Right renal cortex interstitium (tissue), 3 donors: ENCODE data around the gene CUL9. TPM values are rescaled to one million over a fixed set of nuclear protein-coding genes. Genes with fewer than 3 reads are reported as not detected.

Experiments
- DNase-seq, 3 donors: peaks; one replicate each; pipeline ENCODE4 v3.0.0-alpha.2; 2013; ENCODE audit warnings: low read depth in 3 of 3, low spot score in 2 of 3
- polyA plus RNA-seq, 3 donors: library from polyadenylated mRNA; unstranded; fragments of 120-200 nt; gene quantifications; one replicate each; pipeline ENCODE4 v1.2.1, GENCODE V29; 2013; ENCODE audit not compliant: insufficient read length in 3 of 3

CUL9 gene
- polyA plus RNA-seq, 3 donors, result 26.5 to 29.5 (median 28.6) TPM

DNA sequence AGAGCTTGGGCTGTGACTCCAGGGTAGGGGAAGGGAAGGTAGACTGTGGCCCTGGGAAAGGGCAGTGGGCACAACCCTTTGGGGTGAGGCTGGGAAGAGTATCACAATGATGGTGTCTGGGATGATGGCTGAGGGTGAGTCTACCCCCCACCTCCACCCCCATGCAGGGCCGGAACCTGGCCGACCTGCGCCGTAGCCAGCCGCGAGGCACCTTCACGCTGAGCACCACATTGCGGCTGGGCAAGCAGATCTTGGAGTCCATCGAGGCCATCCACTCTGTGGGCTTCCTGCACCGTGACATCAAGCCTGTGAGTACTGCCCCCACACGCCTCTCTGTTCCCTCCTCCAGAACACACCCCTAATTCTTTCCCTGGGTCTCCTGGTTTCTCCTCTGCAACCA is 71.4 kb downstream of the CUL9 start:
- DNase-seq, result no peak

DNA sequence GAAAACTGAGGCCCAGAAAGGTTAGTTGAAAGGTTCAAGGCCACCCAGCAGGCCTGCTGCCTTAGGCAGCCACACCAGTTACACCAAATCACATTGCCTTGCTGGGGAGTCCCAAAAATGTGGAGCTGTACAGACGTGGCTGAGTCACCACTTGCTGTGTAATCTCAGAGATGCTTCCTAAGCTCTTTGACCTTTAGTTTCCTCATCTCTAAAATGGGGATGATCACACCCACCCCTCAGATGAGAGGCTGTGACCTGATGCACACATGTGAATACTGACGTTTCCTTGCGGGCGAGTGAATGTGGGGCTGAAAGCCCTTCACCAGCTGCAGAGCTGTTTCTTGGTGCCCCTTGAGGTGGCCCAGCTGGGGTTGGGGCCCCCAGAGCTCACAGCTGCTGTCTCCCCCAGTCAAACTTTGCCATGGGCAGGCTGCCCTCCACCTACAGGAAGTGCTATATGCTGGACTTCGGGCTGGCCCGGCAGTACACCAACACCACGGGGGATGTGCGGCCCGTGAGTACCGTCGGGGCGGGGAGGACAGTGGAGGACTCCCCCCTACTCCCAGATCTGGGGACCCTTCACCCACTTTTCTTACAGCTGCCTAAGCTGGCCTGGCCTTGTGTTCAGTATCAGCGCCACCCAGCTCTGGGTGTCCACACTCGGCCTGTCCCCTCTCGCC is 72.3 kb downstream of the CUL9 start:
- no peak for DNase-seq

DNA sequence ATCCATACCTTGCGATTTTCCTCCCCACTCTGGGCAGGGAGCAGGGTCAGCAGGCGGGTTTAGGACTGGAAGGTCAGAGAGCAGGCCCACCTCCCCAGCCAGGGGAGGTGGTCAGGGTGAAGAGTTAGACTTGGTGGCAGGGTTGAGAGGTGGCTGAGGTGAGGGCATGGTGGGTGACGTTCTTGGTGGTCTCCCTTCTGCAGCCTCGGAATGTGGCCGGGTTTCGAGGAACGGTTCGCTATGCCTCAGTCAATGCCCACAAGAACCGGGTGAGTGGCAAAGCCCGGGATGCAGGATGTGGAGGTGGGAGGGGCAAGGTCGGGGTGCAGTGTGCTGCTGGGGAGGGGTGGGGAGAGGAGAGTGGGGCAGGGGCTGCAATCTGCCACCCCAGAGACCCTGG is 72.8 kb downstream of the CUL9 start:
- no peak for DNase-seq

DNA sequence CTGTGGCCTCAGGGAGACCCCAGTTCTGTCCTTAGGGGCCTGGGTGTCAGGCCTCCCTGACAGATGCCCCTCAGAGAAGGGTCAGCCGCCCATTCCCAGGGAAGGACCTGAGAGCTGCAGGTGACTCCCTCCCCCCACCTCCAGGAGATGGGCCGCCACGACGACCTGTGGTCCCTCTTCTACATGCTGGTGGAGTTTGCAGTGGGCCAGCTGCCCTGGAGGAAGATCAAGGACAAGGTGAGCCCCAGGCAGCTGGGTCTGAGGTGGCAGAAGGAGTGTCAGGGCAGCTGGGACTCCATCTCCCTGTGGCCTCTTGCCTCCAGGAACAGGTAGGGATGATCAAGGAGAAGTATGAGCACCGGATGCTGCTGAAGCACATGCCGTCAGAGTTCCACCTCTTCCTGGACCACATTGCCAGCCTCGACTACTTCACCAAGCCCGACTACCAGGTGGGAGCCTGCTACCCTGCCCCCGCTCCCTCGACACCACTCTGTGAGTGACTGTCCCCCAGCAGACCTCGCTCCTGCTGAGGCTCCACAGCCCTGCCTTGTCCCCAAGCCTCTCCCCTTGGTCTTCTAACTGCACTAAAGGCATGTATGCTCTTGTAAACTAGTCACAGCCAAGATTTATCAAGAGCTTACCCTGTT is 73.5 kb downstream of the CUL9 start:
- no peak for DNase-seq

DNA sequence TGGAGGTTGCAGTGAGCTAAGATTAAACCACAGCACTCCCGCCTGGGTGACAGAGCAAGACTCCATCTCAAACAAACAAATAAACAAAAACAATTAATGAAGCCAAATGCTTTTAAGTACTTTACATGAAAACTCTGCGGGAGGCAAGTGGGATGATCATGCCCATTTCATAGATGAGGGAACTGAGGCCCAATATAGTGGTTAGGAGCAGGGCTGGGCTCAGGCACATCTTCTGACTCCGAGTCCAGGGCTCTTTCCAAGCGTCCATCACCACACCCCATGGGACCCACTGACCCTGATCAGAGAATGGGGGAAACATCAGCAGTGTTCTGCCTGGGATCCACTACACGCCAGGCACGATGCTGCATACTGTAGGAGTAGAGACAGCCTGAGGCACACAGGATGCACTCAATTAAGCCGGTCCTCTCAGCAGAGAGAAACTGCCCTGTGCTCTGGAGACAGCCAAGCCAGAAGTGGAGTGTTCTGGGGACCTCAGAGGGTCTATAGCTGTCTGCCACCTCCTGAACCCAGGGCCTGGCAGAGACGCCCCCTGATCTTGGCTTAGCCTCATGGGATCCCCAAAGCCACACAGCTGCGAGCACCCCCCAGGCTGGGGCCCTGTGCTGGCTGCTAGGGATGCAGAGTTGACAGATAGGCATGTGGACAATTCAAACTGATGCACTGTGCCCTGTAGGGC is 74.8 kb downstream of the CUL9 start:
- DNase-seq, result no peak

DNA sequence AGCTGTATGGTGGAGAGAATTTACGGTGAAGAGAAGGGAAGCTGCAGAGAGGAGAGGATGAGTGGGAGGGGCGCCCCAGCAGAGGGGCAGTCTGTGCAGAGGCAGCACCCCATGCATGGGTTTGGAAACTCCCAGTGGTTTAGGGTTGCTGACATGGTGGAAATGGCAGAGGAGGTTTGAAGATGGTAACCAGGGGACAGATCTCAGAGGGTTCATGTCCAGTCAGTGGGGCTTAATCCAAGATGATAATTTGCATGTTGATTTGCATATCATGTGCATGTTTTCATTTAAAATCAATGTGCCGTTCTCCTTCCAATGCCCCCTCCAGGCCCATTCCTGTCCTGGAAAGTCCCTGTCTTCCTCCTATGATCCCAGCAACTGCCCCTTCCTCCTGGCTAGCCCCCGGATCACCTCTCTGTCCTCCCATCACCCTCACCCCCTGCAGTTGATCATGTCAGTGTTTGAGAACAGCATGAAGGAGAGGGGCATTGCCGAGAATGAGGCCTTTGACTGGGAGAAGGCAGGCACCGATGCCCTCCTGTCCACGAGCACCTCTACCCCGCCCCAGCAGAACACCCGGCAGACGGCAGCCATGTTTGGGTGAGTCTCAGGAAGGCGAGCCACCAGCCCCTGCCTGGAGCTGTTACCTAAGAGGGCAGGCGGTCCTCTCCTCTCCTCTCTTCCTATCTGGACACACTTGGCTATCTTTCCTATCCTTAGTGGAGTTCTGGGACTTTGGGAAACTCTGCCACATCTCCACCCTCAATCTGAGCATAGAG is 75.6 kb downstream of the CUL9 start:
- no peak for DNase-seq

DNA sequence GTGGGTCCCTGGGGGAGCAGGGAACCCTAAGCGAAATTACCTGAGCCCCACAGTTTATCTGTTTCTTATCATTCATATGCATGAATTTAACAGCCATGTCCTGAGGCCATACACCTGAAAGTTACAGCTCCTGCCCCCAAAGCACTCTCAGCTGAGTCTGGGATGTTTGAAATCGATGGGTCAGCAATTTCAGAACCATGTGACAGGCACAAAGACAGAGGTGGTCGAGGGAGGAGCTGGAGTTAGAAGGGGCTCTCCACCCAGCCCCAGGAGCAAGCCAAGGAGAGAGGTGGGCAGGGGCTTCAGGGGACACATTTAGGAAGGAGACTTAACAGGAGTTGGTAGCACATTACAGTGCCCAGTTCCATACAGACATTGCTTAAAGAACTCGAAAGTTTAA is 76.2 kb downstream of the CUL9 start:
- no peak for DNase-seq

DNA sequence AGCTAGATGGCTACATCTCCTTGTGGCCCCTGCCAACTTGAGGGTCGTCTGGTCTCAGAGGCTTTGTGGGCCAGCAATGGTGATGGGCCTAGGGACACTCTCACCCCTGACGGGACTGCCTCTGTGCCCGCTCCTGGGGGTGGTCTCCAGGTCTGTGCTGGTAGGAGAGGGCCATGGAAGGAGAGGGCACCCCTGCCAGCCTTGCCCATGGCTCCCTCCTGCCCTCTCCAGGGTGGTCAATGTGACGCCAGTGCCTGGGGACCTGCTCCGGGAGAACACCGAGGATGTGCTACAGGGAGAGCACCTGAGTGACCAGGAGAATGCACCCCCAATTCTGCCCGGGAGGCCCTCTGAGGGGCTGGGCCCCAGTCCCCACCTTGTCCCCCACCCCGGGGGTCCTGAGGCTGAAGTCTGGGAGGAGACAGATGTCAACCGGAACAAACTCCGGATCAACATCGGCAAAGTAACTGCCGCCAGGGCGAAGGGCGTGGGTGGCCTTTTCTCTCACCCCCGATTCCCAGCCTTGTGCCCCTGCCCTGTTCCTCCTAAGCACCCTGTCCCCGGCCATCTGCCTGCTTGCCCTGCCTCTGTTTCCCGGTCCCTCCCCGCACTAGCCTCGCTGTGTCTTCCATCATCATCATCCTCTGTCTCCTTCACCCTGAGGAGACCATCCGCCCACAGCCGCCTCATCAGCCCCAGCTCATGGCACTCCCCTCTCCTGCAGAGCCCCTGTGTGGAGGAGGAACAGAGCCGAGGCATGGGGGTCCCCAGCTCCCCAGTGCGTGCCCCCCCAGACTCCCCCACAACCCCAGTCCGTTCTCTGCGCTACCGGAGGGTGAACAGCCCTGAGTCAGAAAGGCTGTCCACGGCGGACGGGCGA is 77.1 kb downstream of the CUL9 start:
- no peak for DNase-seq

DNA sequence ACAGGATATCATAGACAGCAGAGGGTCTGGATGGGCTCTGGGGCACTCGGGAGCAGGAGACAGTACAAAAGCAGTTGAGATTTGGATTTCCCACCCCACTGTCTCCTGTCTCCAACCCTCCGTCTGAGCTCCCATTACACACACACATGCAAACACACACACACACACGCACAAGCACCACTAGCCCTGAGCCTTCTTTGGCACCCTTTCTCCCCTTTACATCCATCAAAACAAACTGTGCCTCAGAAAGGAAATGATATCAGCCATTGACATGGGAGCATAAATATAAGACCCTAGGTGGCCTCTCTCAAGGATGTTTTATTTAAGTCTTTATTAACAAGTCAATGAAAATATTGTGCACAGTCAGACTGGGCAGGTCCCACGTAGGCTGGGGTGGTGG is 78.8 kb downstream of the CUL9 start:
- no peak for DNase-seq

DNA sequence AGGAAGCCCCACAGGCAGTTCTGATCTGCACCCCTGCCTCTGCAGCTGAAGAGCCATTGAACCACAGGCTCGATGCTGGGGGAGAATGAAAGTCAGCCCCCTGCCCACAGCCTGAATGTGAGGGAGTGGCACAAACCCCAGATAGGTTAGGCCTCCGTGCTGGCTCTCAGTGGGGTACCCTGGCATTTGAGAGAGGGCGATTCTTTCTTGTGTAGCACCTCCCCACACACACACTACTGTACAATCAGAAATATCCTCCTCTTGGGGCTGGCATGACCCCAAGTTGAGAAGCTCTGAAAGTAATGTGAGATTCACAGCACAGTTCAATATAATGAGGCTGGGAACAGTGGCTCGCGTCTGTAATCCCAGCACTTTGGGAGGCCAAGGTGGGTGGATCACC is 79.2 kb downstream of the CUL9 start:
- DNase-seq, result no peak

DNA sequence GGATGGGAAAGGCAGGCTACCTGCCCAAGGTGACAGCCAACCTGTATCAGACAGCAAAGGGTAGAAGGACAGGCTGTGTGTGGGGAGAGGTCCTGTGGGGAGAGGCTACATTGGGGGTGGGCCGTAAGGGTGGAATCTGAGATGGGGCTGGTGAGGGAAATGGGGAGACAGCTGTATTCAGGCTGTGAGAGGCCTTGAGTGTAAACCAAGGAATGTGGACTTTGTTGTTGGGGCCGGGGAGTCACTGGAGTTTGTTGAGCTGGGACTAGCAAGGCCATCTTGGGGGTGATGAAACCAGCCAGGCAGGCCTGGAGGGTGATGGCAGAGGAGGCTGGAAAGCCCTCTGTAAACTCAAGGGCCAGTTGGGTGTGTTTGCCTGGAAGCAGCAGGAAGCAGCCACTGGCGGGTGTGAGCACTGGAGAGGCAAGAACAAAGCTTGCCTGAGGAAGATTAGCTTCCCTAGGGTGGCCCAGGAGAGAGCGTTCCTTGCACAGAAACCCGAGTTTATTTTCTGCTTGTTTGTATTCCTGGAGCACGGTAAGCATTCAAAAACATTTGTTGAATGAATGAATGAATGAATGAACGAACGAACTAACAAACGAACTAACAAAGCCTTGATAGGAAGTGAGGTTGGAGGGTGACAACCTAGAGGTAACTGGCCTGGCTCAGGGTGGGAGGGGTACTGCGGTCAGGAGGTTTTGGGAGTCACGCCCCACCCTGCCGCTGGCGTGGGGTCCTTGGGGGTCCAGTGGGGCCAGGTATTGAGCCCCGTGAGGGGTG is 80.2 kb downstream of the CUL9 start:
- DNase-seq, result no peak

DNA sequence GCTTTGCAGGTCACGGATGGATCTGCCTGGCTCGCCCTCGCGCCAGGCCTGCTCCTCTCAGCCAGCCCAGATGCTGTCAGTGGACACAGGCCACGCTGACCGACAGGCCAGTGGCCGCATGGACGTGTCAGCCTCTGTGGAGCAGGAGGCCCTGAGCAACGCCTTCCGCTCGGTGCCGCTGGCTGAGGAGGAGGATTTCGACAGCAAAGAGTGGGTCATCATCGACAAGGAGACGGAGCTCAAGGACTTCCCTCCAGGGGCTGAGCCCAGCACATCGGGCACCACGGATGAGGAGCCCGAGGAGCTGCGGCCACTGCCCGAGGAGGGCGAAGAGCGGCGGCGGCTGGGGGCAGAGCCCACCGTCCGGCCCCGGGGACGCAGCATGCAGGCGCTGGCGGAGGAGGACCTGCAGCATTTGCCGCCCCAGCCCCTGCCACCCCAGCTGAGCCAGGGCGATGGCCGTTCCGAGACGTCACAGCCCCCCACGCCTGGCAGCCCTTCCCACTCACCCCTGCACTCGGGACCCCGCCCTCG is 80.9 kb downstream of the CUL9 start:
- DNase-seq, result no peak

DNA sequence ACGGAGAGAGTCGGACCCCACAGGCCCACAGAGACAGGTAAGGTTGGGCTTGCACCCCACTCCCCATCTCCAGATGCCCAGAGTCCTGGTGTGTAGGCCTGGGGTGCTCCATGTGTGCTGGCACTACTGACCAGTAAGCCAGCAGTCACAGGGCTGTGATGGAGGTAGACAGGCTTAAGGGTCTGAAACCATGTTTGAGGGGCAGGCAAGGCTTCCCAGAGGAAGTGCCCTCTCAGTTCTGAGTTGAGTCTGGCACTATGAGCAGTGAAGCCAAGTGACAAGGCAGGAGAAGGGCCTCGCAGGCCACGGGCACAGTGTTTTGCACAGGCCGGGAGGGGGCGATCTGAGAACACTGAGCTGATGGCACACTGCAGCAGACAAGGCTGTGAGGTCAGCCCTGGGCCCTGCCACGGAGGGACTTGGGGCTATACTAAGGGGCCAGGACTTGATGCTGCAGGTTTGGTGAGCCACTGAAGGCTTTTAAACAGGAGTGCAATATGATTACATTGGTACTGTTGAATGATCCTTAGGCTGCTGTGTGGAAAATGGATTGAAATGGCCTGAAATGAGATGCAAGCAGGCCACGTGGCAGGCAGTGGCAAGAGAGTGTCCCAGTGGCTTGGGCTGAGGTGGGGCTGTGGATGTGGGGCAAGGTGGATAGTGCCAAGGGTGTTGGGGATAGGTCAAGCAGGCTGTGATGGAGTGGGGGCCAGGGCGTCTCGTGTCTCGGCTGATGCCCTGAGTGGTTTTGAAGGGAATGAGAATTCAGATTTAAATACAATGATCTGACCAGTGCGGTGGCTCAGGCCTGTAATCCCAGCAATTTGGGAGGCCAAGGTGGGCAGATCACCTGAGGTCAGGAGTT is 81.5 kb downstream of the CUL9 start:
- no peak for DNase-seq

DNA sequence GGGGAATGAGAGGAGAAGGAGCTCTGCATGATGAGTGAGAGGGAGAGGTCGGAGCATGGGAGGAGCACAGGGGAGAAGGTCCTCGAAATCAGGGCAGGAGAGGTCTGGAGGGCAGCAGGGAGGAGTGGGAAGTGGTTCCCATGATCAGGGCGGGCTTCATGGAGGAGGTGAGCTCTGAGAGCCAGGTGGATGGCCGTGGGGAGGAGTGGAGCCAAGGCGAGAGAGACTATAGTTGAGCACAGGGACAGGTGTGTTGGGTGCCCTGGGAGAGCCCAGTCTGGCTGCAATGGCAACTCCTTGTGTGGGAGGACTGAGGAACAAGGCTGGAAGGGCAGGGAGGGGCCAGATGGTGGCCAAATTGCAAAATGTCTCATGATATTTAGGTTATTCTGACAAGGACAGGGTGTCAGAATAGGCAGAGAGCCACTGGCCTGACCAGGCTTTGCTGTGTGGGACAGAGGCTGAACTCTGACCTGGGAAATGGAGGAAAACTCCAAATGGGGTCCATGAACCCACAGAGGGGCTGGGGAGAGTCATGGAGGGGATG is 82.7 kb downstream of the CUL9 start:
- DNase-seq, result no peak

DNA sequence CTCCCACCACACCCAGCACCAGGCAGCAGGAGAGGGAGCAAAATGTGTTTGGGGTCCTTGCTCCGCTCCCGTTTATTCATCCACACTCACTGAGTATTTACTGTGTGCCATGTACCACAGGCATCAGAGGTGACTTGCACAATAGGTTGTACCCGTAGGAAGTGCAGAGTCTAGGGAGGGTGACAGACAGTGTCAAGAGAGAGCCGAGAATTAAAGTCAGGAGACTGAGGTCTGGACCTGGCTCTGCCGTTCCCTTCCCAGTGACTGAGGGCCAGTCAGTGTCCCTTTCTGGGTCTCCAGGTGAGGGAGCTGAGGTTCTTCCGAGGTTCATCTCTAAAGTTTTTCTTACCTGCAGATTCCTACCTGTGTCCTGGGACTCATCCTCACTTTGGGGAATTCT is 83.6 kb downstream of the CUL9 start:
- no peak for DNase-seq

DNA sequence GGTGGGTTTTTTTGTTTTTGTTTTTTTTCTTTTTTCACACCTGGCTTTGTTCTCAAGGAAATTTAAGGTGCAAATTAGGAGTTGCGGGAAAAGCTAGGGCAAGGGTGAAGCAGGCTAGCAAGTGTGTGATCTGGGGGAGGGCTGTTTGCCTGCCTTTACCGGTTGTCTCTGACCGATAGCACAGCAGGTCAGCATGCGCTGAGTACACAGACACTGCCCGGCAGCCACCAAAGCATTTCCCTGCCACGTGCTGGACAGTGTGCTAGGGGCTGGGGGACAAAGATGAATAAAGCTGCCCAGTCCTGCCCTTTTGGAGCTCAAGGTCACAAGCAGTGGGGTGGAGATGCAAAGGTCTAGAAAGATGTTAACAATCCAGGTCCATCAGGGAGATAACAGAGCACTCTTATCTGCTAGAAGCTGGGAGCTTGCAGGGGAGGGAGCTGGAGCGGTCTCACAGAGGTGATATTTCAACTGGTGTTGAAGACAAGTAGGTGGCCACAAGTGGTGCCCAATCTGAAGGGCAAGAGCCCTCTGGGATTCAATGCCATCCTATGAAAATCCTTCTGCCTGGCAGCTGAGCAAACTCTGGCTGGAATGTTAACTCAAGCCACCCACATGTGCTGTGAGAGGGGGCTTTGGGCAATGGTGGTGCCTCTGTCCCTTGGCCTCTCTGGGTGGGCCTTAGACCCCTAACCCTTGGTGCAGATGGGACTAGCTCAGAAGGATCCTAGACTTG is 85.8 kb downstream of the CUL9 start:
- DNase-seq, result no peak

DNA sequence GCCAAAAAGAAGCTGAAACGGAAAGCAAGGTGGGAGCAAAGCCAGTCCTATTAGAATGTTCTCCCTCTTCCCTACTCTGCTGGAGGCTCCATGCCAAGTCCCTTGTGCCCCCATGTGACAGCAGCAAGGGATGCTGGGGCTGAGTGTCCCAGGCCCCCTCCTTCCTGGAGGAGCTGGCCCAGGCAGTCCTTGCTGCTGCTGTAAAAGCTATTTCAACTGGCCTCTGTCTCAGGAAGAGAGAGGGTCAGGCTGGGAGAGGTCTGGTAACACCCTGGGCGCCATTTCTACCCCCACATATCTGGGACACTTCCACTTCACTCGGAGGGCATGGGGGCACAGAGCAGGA is 86.3 kb downstream of the CUL9 start:
- no peak for DNase-seq
